ENCODE data around the gene COLEC11.

- no peak for TF ChIP-seq EZH2 (IDR thresholded peaks at IDR 0.05; ENCODE audit: borderline replicate concordance, low read depth, low read length, poor library complexity, severe bottlenecking)
- TF ChIP-seq CTCF (conservative IDR thresholded peaks at IDR 0.05; ENCODE audit: low read depth, low read length): no peak
Measured at GRCh38 chr2:3565117-3565516, 29.8 kb upstream of the COLEC11 start.

Measured in A673 (cell line).